HG03558 (cell line): ENCODE results near the gene SCRN1.

Source experiments
- ATAC-seq: cut with Tn5 transposase; IDR thresholded peaks from one replicate; pipeline ENCODE4 v1.9.1; 2021; ENCODE audit warnings: moderate number of reproducible peaks; ENCODE audit not compliant: unreplicated experiment; ENCODE audit errors: extremely low read depth

SCRN1 gene

GRCh38 chr7:30010021-30010420 is 20.4 kb upstream of the SCRN1 start:
- ATAC-seq, result no peak

GRCh38 chr7:30005464-30005863 is 15.9 kb upstream of the SCRN1 start:
- ATAC-seq, result no peak

- no peak for ATAC-seq
These were observed 13.5 kb upstream of the SCRN1 start for GRCh38 chr7:30003098-30003497.

GRCh38 chr7:30001998-30002397 is 12.4 kb upstream of the SCRN1 start:
- ATAC-seq, result no peak

- ATAC-seq, result no peak
These were observed 8.9 kb upstream of the SCRN1 start for GRCh38 chr7:29998489-29998888.

- ATAC-seq, result no peak
These were observed 6.7 kb upstream of the SCRN1 start for GRCh38 chr7:29996321-29996720.

GRCh38 chr7:29995652-29996051 is 6.1 kb upstream of the SCRN1 start:
- no peak for ATAC-seq

GRCh38 chr7:29993140-29993539 is 3.5 kb upstream of the SCRN1 start:
- no peak for ATAC-seq

GRCh38 chr7:29991937-29992336 is 2.3 kb upstream of the SCRN1 start:
- no peak for ATAC-seq

GRCh38 chr7:29990931-29991330 is 1.3 kb upstream of the SCRN1 start:
- no peak for ATAC-seq

GRCh38 chr7:29988424-29989256 is 961 bp downstream of the SCRN1 start:
- ATAC-seq, result no peak

GRCh38 chr7:29987811-29988317 is 1.7 kb downstream of the SCRN1 start:
- ATAC-seq, result no peak

- no peak for ATAC-seq
These were observed 2.5 kb downstream of the SCRN1 start for GRCh38 chr7:29987083-29987482.

GRCh38 chr7:29980151-29980550 is 9.4 kb downstream of the SCRN1 start:
- ATAC-seq, result no peak

GRCh38 chr7:29977886-29978651 is 11.5 kb downstream of the SCRN1 start:
- no peak for ATAC-seq

GRCh38 chr7:29976673-29977415 is 12.8 kb downstream of the SCRN1 start:
- no peak for ATAC-seq

GRCh38 chr7:29976266-29976665 is 13.3 kb downstream of the SCRN1 start:
- ATAC-seq, result no peak

GRCh38 chr7:29975561-29975960 is 14.0 kb downstream of the SCRN1 start:
- ATAC-seq, result no peak

GRCh38 chr7:29974286-29974685 is 15.3 kb downstream of the SCRN1 start:
- ATAC-seq, result no peak

GRCh38 chr7:29972315-29972669 is 17.3 kb downstream of the SCRN1 start:
- ATAC-seq, result no peak
